HG03103 (cell line): ENCODE measurements around the gene RBM22.

Experiments used
- ATAC-seq: cut with Tn5 transposase; IDR thresholded peaks from one replicate; pipeline ENCODE4 v1.9.1; 2021; ENCODE audit warnings: low read depth; ENCODE audit not compliant: unreplicated experiment

Gene RBM22

GRCh38 chr5:150653145-150653761 is 47.6 kb downstream of the RBM22 start:
- ATAC-seq = no peak

- no peak for ATAC-seq
These were observed 48.8 kb downstream of the RBM22 start for GRCh38 chr5:150651924-150652671.

GRCh38 chr5:150651382-150651781 is 49.5 kb downstream of the RBM22 start:
- no peak for ATAC-seq

GRCh38 chr5:150650021-150651006 is 50.5 kb downstream of the RBM22 start:
- ATAC-seq = no peak

GRCh38 chr5:150649108-150650020 is 51.5 kb downstream of the RBM22 start:
- ATAC-seq = no peak

GRCh38 chr5:150648294-150649107 is 52.4 kb downstream of the RBM22 start:
- no peak for ATAC-seq

- no peak for ATAC-seq
These were observed 53.3 kb downstream of the RBM22 start for GRCh38 chr5:150647275-150648251.

- ATAC-seq = no peak
These were observed 55.7 kb downstream of the RBM22 start for GRCh38 chr5:150645070-150645700.

GRCh38 chr5:150644514-150644913 is 56.3 kb downstream of the RBM22 start:
- no peak for ATAC-seq

GRCh38 chr5:150644058-150644457 is 56.8 kb downstream of the RBM22 start:
- no peak for ATAC-seq

- no peak for ATAC-seq
These were observed 57.7 kb downstream of the RBM22 start for GRCh38 chr5:150642991-150643710.

- no peak for ATAC-seq
These were observed 58.3 kb downstream of the RBM22 start for GRCh38 chr5:150642567-150642927.

GRCh38 chr5:150641824-150642566 is 58.9 kb downstream of the RBM22 start:
- ATAC-seq = no peak

- no peak for ATAC-seq
These were observed 59.8 kb downstream of the RBM22 start for GRCh38 chr5:150641006-150641570.
